ENCODE results near the gene UBXN6.

Gene UBXN6, protein sequence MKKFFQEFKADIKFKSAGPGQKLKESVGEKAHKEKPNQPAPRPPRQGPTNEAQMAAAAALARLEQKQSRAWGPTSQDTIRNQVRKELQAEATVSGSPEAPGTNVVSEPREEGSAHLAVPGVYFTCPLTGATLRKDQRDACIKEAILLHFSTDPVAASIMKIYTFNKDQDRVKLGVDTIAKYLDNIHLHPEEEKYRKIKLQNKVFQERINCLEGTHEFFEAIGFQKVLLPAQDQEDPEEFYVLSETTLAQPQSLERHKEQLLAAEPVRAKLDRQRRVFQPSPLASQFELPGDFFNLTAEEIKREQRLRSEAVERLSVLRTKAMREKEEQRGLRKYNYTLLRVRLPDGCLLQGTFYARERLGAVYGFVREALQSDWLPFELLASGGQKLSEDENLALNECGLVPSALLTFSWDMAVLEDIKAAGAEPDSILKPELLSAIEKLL

DNA sequence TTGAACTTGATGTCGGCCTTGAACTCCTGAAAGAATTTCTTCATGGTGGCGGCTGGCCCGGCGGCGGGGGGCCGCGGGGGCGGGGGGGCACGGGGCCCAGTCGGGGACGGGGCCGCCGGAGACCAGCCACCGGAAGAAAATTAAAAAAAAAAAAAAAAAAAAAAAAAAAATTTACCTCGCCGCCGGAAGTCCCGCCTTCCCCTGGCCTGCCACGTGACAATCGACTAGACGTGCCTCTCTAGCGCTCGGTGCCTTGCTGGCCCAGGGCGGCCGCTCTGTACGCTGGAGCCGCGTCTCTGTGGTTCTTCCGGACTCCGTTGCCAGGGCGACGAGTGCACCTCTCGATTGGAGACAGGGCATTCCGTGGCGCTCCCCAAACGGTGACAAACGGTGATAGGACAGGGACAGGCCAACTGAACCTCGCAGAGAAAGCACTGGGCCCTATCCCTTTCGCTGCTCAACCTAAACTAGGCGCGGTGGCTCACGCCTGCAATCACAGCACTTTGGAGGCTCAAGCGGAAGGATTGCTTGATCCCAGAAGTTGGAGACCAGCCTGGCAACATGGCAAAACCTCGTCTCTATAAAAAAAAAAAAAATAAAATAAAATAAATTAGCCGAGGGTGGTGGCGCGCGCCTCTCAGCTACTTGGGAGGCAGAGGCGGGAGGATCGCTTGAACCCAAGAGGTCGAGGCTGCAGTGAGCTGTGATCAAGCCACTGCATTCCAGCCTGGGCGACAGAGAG is at the start of gene UBXN6:
Gene UBXN6, minus strand, starts transcription at position 141 of the 742 bp plus-strand sequence. Its CDS starts 97 bp downstream, at position 44.
- DNase-seq (ENCODE audit: low read depth), result peak; percentile 93

DNA sequence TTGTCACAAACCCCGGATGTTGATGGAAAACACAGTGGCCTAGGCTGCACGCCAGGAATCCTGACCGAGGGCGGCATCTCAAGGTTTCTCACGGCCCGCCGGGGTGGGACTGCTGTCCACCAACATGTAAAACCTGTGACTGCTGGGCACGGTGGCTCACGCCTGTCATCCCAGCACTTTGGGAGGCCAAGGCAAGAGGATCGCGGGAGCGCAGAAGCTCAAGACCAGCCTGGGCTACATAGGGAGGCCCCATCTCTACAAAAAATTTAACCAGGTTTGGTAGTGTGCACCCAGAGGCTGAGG is 49.5 kb upstream of the UBXN6 start:
- DNase-seq (ENCODE audit: low read depth), result no peak

DNA sequence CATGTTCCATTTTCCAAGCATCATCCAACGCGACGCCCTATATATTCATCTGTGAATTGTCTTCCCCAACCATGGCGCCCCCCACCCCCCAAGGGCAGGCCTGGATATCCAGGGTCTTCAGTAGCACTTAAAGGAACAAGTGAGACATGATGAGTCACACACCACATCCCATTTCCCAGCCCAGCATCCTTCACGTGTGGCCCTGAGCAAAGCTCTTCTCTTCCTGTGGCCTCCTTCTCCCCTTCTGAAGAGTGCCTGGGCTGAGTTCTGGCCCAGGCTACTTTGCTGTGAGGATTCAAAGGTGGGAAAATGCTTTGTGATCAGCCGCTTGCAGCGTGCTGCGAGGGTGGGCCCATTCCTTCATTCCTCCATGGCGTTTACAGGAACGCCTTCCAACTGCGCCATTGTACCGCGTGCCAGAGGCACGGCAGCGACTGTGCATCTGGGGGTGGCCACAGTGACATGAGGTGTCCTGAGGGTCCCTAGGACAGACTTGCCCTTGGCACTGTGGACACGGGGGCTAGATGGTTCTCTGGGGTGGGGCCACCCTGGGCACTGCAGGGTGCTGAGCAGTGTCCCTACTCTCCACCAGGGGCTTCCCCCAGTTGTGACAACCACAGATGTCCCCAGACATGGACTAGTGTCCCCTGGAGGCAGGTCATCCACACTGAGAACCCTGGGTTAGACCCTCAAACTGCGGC is 49.0 kb upstream of the UBXN6 start:
- no peak for DNase-seq (ENCODE audit: low read depth)

DNA sequence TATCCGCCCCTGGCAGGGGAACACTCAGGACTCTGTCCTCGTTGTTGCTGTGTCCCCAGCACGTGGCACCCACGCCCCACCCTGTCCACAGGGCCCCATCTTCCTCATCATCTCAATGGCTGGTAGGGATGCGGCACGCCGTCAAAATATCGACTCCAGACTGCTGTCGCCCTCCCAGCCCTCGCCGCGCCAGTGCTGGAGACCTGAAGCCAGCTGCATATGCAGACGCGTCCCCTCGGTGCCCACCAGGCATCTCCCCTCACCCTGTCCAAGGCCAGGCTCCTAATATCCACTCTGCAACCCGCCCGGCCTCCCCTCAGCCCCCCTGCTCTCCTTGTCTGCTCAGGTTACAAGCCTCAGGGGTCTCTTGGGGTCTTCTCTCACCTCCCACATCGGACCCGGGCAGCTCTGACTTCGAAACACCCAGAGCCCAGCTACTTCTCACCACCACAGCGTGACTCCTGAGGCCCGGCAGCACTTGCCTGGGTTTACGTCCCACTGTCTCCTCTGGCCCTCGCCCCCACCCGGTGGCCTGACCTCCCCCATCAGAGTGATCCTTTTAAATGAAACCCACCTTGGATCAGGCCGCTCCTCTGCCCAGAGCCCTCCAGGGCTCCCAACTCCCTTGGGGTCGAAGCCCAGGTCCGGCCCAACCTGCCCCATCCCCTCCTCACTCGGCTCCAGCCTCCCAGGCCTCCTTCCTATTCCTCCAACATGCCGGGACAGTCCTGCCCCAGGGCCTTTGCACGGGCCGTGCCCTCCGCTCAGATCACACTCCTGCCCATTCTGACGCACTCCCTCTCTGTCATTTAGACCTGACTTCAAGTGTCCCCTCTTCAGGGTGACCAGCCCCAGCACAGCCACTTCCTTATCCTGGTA is 48.2 kb upstream of the UBXN6 start:
- DNase-seq (ENCODE audit: low read depth), result no peak

GRCh38 chr19:4504891-4505569 is 47.4 kb upstream of the UBXN6 start:
- DNase-seq (ENCODE audit: low read depth), result no peak

- DNase-seq (ENCODE audit: low read depth), result no peak
These were observed 46.7 kb upstream of the UBXN6 start for GRCh38 chr19:4504297-4504701.

DNA sequence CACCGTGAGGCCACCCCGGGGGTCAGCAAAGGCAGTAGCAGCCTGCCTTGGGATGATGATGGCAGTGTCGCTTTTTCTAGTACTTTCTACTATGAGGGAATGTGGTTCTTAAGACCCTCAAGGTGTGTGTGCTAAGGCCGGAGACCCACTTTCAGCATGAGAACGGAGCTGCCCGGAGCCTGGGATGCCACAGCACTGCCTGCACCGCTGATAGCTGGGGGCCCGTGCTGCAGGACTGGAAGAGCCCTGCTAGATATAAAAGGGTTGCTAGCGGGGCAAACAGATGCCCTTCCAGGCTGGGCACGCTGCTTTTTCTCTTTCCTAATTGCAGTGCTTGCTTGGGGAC is 46.2 kb upstream of the UBXN6 start:
- DNase-seq (ENCODE audit: low read depth), result no peak

GRCh38 chr19:4503132-4503824 is 45.7 kb upstream of the UBXN6 start:
- no peak for DNase-seq (ENCODE audit: low read depth)

- DNase-seq (ENCODE audit: low read depth), result no peak
These were observed 44.9 kb upstream of the UBXN6 start for GRCh38 chr19:4502282-4503131.

DNA sequence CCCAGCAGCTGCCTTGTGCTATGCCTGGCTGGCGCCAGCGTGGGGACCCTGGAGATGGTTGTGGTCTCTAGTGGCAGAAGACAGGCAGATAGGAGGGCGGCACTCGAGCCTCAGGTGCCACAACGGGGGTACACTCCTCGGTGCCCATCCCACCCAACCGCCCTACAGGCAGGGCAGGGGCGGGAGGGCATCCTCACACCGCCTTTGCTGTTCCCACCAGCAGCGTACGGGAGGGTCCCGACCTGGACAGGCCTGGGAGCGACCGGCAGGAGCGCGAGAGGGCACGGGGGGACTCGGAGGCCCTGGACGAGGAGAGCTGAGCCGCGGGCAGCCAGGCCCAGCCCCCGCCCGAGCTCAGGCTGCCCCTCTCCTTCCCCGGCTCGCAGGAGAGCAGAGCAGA is 44.1 kb upstream of the UBXN6 start:
- no peak for DNase-seq (ENCODE audit: low read depth)

DNA sequence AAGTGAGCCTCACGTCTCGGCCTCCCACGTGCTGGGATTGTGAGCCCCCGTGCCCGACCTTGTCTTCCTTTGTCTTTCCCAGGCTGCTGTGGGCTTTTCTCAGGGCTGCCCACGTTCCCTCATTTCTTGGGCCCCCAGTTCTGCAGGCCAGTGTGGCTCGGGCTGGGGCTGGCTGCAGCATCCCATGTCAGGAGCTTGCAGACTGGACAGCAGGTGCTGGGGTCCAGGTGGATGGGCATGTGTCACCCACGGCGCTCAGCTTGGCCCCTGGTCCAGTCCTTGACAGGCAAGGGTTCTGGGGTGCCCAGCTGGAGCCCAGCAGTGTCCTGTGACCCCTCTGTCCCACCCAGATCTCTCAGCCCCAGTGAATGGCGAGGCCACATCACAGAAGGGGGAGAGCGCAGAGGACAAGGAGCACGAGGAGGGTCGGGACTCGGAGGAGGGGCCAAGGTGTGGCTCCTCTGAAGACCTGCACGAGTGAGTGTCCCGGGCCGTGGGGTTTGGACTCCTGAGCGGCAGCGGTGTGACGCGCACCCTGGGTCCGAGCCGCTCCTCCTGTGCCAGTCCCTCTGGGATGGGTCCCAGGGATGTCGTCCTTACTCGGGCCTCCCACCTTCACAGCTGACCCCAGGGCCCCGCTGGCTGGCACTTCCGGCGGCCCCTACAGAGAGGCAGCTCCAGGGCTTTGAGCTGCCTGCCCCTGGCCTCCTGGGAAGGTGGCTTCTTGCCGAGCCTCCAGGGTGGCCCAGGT is 43.4 kb upstream of the UBXN6 start:
- DNase-seq (ENCODE audit: low read depth), result no peak

DNA sequence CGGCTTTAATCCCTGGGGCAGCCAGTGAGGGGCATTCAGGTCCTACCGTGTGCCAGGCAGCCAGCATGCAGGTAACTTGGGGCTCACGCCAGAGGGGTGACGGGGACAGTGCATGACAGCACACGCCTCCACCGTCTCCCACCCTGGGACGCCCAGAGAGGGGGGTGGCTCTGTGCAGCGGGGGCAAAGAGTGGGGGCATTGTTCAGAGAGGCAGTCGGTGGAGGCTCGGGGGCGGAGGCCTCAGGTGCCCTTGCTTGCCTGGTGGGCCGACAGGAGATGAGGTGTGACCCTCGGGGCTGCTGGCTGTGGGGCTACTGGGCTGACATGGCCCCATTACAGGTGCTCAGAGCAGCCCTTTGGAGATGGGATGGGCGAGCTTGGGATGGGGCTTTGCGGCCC is 42.3 kb upstream of the UBXN6 start:
- no peak for DNase-seq (ENCODE audit: low read depth)

- DNase-seq (ENCODE audit: low read depth), result no peak
These were observed 41.7 kb upstream of the UBXN6 start for GRCh38 chr19:4499318-4499717.

GRCh38 chr19:4498694-4499093 is 41.1 kb upstream of the UBXN6 start:
- no peak for DNase-seq (ENCODE audit: low read depth)

DNA sequence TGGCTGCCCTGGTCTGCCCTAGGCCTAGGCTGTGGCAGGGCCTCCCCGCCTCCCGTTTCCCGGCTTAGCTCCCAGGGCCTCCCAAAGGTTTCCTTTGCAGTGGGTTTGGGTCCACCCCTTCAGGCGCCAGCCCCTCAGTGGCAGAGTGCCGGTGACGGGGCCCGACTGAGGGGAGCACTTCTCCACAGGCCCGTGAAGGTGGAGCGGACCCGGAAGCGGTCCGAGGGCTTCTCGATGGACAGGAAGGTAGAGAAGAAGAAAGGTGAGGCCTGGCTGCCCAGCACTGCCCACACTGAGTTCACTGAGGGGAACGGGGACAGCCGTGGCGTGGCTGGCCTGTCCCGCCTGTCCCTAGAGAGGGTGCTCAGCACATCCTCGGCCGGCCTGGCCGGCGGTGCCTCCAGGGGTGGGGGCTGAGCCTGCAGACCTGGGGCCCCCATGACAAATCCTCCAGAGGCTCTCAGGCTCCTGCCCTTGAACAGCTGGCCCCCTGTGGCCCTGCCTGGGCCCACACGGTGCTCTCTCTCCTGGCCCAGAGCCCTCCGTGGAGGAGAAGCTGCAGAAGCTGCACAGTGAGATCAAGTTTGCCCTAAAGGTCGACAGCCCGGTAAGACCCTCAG is 40.3 kb upstream of the UBXN6 start:
- no peak for DNase-seq (ENCODE audit: low read depth)

DNA sequence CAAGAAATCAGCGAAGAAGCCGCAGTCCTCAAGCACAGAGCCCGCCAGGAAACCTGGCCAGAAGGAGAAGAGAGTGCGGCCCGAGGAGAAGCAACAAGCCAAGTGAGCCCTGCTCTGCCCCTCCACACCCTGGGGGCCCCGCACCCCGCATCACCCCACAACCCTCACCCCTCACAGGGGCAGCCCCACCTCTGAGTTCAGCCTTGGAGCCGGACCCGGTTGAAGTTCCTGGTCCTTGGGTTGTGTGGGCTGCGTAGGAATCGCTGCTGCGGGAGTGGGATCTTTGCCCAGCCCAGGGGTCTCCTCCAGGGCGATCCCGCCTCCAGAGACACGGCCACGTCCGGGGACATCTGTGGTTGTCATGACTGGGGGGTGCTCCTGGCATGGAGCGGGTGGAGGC is 38.7 kb upstream of the UBXN6 start:
- DNase-seq (ENCODE audit: low read depth), result no peak

GRCh38 chr19:4495471-4495870 is 37.9 kb upstream of the UBXN6 start:
- no peak for DNase-seq (ENCODE audit: low read depth)

DNA sequence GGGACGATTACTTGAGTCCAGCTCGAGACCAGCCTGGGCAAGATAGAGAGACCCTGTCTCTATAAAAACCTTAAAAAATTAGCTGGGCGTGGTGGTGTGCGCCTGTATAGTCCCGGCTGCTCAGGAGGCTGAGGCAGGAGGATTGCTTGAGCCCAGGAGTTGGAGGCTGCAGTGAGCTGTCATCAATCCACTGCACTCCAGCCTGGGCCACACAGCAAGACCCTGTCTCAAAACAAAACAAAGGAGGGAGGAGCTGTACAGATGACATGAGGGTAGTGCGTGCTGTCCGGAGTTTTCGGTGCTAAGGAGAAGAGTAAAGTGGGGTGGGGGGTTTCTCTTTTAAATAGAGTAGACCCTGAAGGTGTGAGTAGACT is 37.1 kb upstream of the UBXN6 start:
- no peak for DNase-seq (ENCODE audit: low read depth)
